Activated CD4-positive, alpha-beta T cell treated with anti-CD3 and anti-CD28 coated beads, Interleukin-2, amount 50 U/mL, for 16 hours (primary cell): Measurements from ENCODE around the gene TNFAIP1.

Experiments used
- DNase-seq: peaks from one replicate; pipeline ENCODE4 v3.0.0-alpha.2; 2020

The TNFAIP1 gene

DNA sequence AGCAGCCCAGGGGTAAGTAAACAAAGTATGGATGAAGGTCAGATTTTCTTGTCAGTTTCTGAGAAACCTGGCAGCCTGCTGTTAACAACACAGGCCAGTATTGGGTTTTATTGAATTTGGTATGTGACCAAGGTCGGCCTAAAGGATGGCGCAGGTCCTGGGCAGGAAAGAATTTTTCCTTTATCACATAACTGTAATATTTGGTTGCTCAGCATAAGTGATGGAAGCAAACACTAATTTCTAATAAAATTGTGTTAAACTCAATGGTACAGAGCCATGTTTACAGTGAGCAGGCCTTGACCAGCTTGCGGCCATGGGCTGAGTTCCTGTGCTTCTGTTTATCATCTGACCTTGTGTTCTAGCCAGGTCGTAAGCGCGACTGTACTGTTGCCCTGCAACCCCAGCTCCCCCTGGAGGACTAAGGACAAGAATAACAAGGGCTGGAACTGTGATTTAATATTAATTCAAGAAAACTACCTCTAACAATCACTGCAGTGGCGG, 11.2 kb downstream of the TNFAIP1 start:
- DNase-seq: no peak

DNA sequence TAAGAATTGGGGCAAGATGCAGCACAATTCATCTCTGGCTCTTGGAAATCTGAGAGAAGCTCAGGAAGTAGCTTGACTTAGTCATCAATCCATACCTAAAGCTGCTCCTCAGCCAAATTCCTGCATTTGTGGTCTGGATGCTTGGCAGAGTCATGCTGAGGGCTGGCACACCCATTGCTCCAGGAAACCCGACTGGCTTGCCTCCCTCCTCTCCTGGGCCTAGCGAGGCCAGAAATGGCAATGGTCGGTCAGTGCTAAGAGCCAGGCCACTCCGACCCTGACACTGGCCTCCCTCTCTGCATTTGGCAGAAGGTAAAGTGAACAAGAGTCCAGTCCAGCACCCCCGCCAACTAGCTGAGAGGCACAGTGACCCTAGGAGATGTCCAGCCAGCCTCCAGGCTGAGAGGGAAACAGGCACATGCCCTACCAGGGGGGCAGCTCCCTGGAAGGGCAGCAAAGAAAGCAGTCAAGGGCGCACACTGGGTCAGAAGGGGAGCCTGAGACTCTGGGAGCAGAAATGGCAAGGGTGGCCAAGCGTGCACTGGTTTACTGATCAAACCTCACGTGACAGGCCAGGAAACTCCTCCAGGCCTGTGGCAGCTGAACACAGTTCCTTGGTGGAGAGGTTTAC, 11.8 kb downstream of the TNFAIP1 start:
- no peak for DNase-seq

DNA sequence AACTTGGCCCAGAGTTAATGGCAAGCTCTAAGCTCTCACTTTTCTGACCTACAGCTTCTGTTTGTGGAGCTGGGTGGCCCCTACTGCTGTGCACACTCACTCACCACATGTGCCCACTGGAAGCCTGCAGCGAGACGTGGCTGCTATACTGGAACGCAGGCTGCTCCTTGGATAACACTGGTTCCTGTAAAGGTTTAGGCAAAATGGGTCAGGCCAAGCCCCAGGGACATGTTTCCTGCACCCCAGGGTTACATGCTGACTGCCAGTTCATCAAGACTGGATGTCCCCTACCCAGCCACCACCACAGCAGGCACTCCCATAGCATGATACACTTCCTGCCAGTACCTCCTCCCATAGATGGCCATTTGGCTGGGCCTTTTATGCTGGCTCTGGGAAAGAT, 13.4 kb downstream of the TNFAIP1 start:
- DNase-seq: no peak

DNA sequence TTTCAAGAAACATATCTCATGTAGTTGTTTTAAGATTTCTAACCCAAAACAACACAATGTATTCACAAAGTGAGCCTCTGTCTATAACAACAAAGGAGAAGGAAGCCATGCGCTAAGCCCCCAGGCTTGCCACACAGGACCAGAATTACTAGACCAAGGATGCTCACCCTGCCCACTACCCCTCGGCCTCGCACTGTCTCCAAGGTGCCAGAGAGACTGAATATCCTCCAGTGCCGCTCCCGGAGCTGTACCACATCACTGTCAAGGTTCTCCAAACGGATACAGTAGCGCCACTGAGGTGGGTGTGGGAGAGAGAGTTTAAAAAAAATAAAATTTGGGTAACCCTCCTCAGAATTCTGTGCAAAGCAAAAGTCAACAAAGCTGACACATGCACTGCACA, 14.7 kb downstream of the TNFAIP1 start:
- DNase-seq: no peak

DNA sequence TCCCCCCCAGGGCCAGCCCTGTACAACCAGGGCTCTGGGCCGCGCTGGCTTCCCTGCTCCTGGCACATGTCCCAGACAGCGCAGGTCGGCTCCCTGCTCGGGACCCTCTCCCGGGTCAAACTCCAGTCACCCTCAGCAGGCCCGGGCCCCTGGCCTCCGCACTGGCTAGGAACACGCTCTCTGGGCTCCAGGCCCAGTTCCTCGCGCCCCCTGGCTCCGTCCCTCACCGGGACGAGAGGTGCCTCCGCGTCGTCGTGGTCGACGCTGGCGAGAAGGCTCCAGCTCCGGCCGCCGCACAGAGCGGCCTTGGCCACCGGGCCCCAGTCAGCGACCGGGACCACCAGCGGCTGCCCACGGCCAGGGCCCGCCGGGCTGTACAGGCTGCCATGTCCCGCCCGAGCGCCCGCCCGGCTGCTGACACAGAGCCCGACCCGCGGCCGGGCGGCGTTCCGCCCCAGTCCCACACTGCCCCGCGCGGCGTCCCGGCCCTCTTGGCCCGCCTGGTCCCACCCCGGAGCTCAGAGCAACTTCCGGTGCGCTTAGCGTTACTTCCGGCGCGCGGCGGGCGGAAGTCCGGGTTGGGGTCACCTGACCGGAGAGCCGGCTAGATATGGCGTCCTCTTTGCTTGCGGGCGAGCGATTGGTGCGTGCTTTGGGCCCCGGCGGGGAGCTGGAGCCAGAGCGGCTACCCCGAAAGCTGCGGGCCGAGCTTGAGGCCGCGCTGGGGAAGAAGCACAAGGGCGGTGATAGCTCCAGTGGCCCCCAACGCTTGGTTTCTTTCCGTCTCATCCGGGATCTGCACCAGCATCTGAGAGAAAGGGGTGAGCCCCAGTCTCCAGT, 21.7 kb downstream of the TNFAIP1 start, which contains the start of gene POLDIP2:
Gene POLDIP2, minus strand, starts transcription at position 467 of the 840 bp plus-strand sequence. Its CDS starts 79 bp downstream, at position 388.
- peak; percentile 98 for DNase-seq

DNA sequence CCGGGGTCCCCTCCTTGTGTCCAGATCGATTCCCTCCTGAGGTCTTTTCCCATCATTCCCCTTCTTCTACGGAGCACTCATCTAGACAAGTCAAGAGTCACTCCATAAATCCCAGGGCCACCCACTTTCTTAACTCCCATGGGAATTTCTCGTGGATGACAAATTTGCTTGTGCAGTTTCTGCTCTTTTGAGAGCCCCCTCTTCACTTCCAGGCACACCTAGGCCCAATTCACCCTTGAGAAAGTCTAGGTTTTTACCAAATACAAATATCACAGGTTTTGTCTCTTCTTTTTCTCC, 22.3 kb downstream of the TNFAIP1 start:
- no peak for DNase-seq

DNA sequence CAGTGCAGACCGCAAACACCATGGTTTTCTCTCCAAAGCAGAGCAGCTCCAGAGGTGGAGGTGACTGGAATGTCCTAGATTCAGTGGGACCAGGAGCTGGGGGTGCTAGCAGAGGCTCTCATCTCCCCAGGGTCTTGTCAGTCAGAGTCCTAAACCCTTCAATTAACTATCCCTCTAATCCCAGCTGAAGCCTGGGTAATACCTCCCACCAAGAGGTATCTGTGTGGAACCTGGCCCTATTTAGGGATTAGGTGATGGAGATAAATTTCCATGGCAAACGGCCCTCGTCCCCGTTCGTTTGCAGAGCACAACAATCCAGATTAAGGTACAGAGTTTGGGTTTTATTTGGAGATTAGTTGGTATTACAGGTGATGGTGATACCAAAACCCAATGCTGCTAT, 27.6 kb downstream of the TNFAIP1 start:
- DNase-seq: no peak

DNA sequence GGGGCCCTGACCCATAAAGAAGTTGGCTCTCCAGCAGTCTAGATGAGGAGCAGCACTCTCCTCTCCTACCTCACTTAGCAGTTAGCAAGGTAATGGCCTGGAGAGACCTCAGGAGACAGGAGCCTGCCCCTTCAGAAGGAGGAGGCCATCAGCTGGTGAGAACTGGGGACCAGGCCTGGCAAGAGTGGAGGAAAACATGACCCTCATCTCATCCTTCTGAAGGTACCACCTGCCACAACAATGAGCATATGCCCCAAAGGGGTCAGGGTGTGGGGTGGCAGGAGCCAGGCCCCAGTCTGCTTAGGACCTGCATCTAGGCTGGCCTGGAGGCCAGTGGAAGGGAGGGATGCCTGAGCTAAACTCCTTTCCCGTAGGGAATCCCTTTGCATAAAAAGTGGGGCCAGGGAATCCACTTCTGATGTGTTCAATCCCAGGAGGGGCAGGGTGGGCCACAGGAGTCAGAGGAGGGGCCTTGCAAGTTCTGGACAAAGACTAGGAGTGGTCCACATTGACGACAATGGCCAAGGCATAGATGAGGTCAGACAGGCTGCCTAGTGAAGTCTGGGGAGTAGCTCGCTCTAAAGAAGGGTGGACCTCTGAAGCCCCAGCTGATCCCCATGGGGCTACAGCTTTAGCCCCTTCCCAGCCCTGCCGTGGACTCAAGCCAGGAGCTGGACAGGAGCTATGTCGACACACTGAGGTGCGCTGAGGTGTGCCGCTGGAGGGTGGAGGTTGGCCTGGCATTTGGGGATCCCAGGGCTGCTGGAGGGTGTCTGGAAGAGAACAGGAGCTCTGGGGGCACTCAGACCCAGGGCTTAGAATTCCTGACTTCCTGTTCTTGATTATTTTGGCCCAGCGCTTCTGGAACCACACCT, 28.5 kb downstream of the TNFAIP1 start:
- DNase-seq: no peak

DNA sequence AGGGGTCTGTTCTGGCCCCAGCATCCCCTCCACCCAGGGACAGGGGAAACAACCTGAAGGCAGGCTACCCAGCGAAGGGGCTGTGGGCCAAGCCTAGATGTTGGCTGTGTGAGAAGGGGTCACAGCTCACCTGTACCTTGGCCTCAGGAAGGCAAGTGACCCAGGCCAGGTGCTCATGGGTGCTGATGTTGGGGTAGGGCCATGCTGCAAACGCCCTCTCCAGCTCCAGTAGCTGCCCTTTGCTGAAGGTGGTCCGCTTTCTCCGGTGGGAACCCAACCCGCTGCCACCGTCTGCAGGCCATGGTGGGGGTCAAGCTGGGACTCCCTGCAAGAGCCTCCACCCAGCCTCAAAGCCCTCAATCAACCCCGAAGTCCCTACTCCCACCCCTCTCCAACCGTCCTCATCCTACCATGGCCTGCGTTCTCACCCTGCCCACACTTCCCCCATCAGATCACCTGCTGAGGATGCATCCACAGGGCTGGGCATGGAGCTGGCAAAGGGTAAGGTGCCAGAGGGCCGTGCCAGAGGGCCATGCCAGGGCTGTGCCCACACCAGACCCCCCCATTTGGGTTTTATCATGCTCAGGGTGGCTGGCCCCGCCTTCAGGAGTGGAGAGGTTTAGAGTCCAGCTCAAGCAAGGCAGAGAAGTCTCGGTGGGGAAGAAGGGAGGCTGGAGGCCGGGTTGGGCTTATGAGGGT, 29.3 kb downstream of the TNFAIP1 start, which contains the start of gene SEBOX:
Gene SEBOX, minus strand, starts transcription at position 535 of the 699 bp plus-strand sequence. Its CDS starts 48 bp downstream, at position 487.
- DNase-seq: no peak

DNA sequence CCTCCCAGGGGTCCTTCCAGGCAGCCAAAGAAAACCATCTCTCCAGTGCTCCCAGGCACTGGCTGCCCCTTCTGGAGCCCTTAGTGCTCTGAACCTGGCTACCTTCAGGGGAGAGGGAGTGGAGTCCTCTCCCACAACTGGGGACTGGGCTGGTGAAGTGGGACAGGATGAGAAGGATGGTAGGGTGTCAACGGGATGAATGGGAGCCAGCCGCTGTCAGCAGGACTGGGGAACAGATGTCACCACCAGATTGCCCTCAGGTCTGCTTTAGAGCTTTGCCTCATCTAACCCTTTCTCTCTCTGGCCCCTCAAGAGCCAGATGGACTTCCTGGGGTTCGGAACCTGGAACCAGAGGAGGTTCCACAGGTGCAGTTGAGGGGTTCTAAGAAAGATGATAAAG, 29.9 kb downstream of the TNFAIP1 start:
- no peak for DNase-seq

DNA sequence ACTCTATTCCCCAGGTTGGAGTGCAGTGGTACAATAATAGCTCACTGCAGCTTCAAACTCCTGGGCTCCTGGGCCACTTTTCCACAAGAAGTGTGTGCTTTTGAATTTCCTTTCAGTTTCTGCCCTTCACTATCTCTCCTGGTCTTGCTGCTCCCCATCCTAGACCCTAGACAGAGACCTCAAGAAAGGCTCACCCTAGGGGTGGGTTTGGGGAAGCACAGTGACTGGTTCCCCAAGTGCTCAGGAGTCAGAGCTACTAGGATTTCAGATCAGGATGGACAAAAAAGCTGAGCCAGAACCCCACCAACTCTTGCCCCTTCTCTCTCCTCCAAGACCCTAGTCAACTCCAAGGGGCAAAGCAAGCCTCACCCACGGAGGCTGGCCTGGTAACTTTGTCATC, 31.0 kb downstream of the TNFAIP1 start:
- DNase-seq: no peak

DNA sequence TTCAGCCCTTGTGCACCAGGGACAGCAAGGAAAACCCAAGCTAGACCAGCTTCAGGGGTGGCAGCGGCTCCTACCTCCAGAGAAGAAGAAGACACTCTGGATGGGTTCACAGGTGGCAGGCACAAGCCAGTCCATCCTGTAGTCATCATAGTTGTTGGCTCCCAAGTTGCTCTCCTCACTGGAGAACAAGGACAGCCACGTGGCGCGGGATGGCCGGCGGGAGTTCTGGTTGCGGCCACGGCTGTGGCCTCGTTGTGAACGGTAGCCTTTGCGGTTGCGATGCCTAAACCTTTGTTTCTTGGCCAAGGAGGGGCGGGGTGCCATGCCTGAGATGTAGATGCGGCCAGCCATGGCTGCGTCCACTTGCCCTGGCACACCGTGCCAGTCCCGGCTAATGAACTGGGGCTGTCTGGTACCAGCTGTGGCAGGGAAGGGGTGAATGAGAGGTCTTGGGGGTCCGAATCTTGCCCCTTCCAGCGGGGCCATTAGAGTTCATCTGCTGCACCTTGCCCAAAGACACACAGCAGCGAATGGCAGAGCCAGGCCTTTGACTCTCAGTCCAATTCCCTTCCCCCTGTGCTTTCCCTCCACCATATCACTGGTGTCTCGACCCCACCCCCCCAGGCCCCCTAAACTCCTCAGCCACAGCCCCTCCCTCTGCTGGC, 32.2 kb downstream of the TNFAIP1 start:
- no peak for DNase-seq

DNA sequence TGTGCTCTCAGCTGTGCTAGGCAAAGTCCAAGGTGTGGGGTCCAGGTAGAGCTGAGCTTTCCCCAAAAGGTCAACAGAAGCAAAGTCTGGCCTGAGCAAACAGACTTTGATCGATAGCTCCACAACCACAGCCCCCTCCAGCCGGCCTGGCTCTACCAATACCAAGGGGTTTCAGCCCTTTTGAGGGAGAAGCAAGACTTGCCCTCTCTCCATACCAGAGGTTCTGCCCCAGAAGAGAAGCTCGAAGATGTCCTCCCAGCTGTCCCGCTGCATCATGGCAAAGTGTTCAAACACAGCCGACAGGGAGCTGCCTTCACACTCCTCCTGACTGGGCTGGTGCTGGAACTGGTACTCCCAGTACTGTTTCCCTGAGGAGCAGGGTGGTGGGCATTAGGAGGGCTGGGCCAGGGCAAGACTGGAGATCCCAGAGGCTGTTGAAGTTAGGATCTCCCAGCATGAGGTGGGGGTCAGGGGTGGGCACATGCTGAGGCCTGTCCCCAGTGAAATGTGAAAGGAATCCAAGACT, 32.8 kb downstream of the TNFAIP1 start:
- no peak for DNase-seq

DNA sequence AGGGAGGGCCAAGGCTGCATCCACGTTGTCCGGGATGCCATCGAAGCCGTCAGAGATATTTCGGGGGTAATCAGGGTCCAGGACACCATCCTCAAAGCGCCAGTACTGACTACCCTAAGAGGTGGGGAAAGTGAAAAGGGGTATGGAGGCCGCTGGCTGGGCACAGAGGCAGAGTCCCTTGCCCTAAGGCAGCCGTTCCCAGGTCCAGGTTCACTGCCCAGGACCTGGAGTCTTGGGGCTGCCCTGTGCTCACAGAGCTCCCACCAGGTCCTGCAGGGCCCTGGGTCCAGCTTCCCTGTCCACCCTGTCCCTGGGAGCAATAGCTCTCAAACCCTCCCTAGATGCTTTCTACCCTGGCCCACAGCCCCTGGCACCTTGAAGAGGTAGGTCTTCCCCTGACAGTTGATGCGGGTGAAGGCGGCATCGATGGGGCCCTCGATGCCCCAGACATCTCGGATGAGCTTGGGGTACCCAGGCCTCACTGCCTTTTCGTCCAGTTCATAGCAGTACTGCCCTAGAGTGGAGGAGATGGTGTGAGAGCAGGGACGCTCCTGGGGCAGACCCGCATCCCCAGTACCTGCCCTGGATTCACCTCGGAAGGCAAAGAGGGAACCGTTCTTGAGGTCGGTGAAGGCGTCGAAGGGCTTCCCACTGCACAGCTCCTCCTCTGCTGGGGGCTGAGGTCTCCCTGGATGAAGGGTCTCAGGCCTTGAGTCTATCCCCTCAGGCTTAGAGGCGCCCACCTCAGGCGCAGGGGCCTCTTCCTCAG, 33.5 kb downstream of the TNFAIP1 start:
- no peak for DNase-seq

DNA sequence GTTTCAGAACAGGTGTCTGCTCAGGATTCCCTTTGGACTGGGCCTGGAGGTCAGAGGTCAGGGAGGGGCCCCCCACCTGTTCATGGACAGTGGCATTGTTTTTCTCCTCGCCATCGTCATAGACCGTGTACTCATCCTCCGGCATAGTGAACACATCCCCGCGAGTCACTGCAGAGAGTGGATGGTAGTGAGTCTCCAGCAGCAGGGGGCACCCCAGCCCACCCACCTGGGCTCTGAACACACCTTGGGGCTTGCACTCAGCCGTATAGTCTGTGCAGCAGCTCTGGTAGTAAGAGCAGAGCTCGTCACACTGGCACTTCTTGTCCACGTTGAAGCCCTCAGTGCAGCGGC, 34.1 kb downstream of the TNFAIP1 start:
- no peak for DNase-seq

DNA sequence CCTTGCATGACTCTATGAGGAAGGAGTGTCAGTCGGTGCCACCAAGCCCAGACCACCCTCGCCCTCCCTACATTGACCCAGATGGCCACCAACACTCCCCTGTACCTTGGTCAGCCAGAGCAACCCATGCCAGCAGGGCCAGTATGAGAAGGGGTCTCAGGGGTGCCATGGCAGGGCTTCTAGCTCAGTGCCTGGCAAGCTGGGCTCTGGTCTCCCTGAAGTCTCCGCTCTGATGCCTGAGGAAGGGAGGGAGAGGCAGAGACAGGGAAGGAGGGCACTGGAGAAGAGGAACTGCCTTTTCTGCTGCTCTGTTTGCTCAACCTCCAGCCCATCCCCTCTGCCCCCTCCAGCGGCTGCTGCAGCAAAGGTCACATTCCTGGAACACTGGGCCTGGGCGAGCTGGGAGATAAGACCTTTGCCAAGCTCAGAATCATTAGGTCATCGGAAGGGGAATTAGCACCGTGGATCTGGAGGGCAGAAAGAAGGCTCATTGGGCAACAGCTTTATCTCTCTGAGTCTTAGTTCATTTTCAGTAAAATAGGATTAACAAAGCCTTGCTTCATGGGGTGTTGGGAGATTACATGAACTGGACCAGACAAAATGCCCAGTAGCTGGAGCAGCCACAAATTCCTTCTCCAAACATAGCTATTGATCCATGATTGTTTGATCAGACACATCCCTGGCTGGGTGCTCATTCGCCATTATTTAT, 34.6 kb downstream of the TNFAIP1 start, which contains the start of gene VTN:
Gene VTN, minus strand, starts transcription at position 273 of the 709 bp plus-strand sequence. Its CDS starts 104 bp downstream, at position 169.
- DNase-seq: no peak

DNA sequence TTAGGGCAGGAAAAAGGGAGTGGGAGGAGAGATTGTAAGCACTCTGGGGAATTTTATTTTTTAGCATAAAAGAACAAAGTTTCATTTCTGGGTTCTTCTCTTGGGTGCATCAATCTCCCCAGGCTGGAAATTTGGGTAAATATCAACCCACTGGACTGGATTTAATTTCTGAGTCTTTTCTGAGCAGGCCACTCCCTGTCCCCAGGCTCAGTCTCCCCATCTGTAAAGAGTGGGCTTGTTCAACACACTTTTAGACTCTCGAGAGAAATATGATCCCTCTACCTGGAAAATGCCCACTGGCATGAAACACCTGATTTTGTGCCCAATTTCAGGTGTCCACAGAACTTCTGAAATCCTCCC, 35.2 kb downstream of the TNFAIP1 start:
- DNase-seq: no peak

DNA sequence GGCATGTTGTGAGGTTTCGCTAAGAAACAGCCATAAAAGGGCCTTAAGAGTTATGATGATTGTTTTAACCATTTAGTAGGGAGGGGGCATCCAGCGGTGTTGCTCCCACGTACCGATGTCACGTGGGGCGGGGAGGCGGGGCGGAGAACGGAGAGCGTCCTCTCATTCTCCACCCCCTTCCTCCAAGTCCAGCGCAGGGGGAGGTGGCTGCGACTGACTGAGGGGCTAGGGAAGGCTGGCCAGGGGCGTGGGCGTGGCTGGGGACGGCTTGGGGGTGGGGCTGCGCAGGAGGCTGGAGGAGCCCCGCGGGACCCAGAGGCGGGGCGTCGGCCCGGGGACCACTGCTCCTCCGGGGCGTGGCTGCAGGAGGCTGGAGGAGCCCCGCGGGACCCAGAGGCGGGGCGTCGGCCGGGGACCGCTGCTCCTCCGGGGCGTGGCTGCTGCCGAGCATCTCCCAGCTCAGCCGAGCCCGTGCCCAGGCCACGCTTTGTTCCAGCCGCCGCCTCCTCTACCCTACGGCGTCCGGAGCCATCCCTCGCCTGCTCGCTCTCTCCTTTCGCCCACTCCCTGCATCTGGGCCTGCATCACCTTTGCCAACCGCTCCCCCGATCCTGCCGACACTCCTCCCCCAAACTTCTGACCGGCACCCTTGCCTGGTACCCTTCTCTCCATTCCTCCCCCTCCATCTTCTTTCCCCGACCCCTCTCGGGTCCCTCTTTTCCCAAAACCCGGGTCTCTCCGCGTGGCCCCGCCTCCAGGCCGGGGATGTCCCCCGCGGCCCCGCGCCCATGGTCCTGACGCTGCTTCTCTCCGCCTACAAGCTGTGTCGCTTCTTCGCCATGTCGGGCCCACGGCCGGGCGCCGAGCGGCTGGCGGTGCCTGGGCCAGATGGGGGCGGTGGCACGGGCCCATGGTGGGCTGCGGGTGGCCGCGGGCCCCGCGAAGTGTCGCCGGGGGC, 36.0 kb downstream of the TNFAIP1 start, which contains the start of gene SARM1:
Gene SARM1, plus strand, starts transcription at position 450 of the 958 bp plus-strand sequence. Its CDS starts 339 bp downstream, at position 789.
- peak; percentile 94 for DNase-seq
